Muscle of back (tissue), 13 donors: ENCODE data around the gene MEGF11. TPM values are rescaled to one million over a fixed set of nuclear protein-coding genes. Genes with fewer than 3 reads are reported as not detected.

ENCODE experiments used
- DNase-seq, 3 donors: peaks; one replicate each; pipeline versions ENCODE4 v3.0.0 to v3.0.0-alpha.2; 2013
- long read RNA-seq, 9 donors: transcript quantifications; one replicate each; lab custom pipeline, GENCODE V29; 2026
- polyA plus RNA-seq, 10 donors: library from polyadenylated mRNA; unstranded; fragments of 120-200 nt; gene quantifications; one replicate each; pipeline ENCODE4 v1.2.1, GENCODE V29; 2013; ENCODE audit not compliant: insufficient read length in 10 of 10

MEGF11 gene
- under 1 TPM; 0.06 to 0.57 (median 0.35) TPM for polyA plus RNA-seq
- long read RNA-seq, donor 1 = 0 reads
- long read RNA-seq, donor 2 = 0 reads
- long read RNA-seq, donor 3 = 0 reads
- long read RNA-seq, donor 4 = 0 reads
- long read RNA-seq, donor 5 = 0 reads
- long read RNA-seq, donor 6 = 0 reads
- long read RNA-seq, donor 7 = 0 reads
- long read RNA-seq, donor 8 = 0 reads
- long read RNA-seq, donor 9 = 0 reads

GRCh38 chr15:66253418-66254088, at the start of gene MEGF11:
TSS of gene MEGF11 (minus strand) at chr15:66253750. CDS start at chr15:66128403, 125,347 bp downstream.
- DNase-seq = peak; percentile 27 to 73 (median 49)

DNA sequence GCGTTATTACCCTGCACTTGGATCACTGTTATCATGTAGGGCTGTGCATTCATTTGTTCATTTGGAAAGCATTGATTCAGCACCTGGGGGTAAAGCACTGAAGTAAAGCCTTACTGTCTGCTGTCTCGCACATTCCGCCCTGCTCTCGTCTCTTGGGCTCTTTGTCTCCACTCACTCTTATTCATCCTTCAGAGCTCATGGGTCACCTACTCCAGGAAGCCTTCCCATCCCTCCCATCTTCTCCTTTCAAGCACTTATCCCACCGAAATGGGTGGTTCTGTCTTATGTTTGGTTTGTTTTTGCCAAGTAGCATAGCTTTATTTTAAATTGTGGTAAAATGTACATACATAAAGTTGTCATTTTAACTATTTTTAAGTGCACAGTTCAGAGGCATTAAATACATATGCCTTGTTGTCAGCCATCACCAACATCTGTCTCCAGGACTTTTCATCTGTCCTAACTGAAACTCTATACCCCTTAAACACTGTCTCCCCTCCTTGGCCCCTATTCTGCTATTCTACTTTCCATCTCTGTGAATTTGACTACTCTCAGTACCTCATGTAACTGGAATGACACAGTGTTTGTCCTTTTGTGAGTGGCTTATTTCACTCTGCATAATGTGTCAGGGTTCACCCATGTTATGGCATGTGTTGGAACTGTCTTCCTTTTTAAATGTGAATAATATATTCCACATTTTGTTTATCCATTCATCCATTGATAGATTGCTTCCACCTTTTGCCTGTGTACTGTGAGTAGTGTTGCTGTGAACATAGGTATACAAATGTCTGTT, 49.1 kb upstream of the MEGF11 start:
- no peak for DNase-seq

DNA sequence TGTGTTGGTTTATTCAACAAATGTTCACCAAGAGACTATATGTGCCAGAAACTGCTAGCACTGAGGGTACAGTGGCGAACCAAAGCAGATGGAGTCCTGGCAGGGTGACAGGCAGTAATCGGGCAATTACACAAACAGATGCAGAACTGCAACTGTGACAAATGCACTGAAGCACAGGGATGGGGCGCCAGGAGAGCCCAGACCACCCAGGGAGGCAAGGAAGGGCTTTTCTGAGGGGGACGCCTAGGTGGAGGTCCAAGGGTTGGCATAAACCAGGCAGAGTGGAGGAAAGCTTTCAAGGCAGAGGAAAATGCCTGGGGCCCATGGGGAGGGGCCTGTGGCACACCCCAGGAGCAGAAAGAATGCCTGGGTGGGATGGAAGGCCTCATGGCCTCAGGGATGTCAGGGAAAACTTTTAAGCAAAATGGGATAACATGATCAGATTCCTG, 45.3 kb upstream of the MEGF11 start:
- peak; percentile 48 to 79 (median 52) for DNase-seq

GRCh38 chr15:66296186-66296585, 42.6 kb upstream of the MEGF11 start:
- no peak for DNase-seq

- no peak for DNase-seq
Observed at GRCh38 chr15:66294932-66295235, 41.3 kb upstream of the MEGF11 start.

DNA sequence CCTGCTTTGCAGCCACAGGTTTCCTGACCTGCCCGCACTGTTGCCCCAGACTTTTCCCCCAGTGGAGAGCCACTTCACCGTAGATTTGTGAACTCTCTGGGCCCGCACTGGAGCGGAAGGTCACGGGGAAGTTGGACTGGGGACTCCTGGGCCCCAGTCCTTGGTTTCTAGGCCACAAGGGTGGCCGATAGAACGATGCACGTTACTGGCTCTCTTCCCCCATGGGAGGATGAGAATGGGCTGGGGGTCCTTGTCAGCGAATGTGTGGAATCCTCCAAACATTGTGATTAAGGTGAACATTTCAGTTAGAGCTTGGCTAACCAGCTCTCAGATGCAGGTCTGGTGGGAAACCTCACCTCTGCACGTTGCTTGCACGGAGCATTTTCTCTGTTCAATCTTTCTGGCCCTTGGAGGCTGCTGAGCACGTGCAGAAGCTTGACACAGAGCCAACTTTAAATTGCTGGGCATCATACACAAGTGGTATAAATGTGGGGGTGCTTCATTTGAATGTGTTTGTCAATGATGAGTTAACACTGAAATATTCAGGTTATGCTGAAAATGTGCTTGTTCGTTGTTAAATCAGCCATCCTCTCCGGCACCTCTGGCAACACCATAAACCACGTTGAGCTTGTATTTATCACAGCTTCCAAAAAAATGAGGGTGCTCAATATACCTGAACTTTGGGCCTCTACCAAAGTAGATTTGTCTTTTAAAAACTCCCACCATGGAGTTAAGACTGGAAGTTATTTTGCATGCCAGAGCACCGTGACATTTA, 40.8 kb upstream of the MEGF11 start:
- peak in 2 of 3 donors; percentile 27 to 73 for DNase-seq

DNA sequence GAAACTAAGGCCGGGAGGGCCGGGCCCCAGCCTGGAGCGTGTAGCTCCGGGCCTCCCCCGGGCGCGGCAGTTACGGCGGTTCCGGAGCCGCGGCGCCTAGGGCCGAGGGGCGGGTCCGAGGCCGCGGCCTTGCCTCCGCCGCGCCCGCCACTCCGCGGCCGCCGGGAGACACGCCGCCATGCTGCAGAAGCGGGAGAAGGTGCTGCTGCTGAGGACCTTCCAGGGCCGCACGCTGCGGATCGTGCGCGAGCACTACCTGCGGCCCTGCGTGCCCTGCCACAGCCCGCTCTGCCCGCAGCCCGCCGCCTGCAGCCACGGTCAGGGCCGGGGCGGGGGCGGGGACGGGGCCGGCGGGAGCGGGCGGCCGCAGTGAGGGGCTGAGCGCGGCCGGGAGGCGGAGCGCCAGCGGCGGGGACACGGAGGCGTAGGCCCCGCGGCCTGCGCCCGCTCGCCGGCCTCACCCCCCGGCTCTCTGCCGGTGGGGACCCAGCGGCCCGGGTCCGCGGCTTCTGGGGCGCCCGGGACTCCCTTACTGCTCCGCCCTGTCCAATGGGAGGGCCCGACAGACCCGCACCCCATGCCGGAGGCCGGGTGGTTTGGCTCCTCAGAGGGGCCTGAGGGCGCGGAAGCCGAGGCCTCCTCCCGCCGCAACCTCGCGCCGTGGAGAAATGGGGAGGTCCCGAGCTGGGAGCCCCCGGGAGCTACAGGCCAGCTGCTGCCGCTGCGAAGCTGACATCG, 40.0 kb upstream of the MEGF11 start, which contains the start of gene DIS3L:
DIS3L (plus strand) TSS at position 150 of the 738 bp plus-strand sequence; CDS start at position 179, 29 bp downstream.
- peak; percentile 48 to 90 (median 68) for DNase-seq

DNA sequence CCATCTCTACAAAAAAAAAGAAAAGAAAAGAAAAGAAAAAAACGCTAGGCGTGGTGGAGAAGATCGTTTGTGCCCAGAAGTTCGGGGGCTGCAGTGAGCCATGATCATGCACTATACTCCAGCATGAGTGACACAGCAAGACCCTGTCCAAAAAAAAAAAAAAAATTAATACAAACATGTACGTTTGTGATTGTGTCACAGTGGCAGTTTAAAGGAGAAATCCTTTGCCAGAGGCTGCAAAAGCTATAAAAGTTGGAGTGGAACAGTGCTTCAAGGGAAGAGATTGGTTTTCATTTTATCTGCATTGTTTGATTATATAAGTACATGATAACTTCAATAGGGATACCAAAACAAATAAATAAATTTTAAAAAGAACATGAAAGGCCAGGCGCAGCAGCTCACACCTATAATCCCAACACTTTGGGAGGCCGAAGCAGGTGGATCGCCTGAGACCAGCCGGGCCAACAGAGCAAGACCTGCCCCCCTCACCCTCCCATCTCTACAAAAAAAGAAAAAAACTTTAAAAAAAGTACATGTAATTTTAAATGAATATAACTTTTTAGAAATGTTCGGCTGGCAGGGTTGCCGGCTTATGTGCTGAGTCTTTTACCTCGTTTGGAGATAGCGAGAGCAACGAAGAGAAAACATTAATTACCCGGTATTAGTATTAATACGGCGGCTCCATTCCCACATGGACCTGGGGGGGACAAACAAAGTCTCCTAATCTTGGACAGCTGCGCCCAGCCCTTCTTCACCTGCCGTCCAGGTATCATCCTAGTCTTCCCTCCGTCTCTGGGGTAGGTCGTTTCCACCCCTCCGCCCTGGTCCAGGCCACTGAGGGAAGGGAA, 39.2 kb upstream of the MEGF11 start:
- DNase-seq = peak in 1 of 3 donors; percentile 25

DNA sequence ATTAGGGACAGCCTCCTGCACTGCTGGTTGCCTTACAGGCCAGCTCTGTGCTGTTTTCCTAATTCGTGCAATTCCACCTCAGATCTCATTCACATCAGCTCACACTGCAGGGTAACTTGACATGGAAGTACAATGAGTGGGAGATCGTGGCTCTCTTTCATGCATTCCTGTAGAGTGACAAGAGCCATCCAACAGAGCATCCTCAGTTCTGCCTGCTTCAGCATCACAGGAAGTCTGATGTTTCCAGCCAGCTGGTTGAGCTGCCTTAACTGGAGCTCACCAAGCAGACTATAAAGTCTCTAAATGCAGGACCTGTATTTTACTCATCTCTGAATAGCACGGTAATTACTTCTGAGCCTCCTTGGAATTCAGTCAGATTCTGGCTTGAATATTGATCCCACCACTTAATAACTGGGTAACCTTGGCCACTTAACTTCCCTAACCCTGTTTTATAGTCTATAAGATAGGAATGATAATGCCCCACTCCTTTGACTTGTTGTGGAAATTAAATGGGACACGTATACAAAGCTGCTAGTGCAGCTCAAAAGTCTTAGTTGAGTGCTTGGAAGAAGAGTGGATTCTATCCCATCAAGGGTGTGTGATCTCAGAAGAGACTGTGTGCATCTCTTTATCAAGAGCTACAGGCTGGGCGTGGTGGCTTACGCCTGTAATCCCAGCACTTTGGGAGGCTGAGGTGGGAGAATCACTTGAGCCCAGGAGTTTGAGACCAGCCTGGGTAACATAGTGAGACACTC, 38.4 kb upstream of the MEGF11 start:
- no peak for DNase-seq

GRCh38 chr15:66290518-66290917, 37.0 kb upstream of the MEGF11 start:
- no peak for DNase-seq

DNA sequence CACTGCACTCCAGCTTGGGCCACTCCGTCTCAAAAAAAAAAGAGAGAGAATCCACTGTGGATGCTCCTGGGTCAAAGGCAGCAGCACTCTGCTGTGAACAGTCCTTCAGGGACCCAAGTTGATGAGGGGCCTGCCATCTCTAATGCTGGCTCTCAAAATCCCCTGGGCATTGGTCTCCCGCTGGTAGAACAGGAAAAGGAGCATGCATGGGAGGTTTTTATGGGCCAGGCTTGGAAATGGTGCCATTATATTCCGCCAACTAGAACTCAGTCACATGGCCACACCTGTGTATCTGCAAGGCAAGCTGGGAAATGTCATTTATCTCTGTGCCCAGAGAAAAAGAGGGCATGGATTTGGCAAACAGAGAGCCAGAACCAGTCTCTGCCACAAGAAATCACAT, 36.5 kb upstream of the MEGF11 start:
- DNase-seq = no peak

DNA sequence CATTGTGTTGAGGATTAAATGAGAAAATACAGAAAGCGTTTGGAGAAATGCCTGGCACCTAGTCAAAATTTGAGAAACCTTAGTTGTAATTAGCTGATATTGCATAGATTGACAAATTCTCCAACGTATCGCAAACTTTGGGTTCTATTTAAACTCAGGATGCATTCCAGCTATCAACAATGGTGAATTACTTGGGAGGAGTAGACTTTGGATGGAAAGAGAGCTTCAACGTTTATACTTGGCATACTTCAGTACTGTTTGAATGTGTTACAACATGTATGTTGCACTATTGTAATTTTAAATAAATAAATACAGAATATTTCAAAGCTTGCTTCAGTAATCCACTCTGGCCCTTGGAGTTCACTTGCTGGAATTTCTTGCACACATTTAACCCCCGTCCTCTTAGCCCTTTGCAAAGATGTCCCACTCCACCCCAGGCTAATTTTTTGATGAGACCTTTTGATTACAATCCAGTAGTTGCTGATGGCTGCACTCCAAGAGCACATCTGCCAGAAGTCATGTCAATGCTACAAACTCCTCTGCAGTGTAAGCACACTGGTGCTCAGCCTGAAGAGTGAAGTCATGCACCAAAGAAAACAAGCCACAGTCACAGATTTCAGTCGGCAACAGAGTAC, 35.1 kb upstream of the MEGF11 start:
- DNase-seq = peak in 2 of 3 donors; percentile 71 to 74

GRCh38 chr15:66288093-66288492, 34.5 kb upstream of the MEGF11 start:
- no peak for DNase-seq

DNA sequence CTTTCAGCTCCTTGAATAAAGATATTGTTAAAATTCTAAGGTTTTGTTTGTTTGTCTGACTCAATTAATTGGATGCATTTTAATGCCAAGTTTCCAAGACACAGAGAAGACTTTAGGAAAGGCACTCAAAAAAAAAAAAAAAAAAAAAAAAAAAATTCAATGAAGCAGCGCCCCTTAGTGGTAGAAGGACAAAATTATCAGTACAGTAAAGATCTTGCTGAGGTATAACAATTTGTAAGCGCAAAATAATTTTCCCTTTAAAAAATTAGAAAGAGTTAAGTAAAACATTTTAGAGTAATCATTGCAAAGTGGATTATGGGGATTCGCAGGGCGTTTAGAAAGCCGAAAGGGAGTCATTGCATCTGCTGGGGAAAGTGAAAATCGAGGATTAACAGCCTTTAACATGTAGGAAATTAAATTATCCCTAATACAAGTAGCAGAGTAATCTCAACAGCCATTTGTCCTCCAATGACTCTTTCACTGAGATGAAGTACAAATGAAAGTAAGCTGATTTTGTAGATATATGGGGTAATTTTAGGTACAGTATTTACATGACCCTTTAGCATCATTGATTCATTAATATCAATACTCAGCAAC, 34.0 kb upstream of the MEGF11 start:
- DNase-seq = peak in 2 of 3 donors; percentile 40 to 55

GRCh38 chr15:66285533-66286280, 32.2 kb upstream of the MEGF11 start:
- no peak for DNase-seq

GRCh38 chr15:66284271-66284670, 30.7 kb upstream of the MEGF11 start:
- no peak for DNase-seq

- DNase-seq = no peak
Observed at GRCh38 chr15:66278671-66279070, 25.1 kb upstream of the MEGF11 start.

- no peak for DNase-seq
Observed at GRCh38 chr15:66278056-66278455, 24.5 kb upstream of the MEGF11 start.
